Activated CD8-positive, alpha-beta memory T cell treated with anti-CD3 and anti-CD28 coated beads for 24 hours (primary cell): ENCODE results near the gene SMIM44.
"Not testable (repeated sequence)": the region's sequence is repeated elsewhere in the genome, so short reads cannot be mapped to it uniquely, and the experiment has no call there.

Experiments used
- DNase-seq: peaks from one replicate; pipeline ENCODE4 v3.0.0-alpha.2; 2020

SMIM44 gene

DNA sequence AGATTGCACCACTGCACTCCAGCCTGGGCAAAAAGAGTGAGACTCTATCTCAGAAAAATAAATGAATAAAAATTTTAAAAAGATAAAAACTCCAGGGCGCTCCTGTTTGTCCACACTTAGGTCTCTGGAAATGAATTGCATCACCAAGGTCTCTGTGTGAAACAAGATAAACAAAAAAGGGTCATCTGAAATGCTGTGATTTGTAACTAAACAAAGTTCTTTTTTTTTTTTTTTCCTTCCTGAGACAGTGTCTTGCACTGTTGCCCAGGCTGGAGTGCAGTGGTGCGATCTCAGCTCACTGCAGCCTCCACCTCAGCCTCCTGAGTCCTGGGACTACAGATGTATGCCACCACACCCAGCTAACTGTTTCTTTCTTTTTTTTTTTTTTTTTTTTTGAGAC lies 34.4 kb upstream of the SMIM44 start:
- no peak for DNase-seq

DNA sequence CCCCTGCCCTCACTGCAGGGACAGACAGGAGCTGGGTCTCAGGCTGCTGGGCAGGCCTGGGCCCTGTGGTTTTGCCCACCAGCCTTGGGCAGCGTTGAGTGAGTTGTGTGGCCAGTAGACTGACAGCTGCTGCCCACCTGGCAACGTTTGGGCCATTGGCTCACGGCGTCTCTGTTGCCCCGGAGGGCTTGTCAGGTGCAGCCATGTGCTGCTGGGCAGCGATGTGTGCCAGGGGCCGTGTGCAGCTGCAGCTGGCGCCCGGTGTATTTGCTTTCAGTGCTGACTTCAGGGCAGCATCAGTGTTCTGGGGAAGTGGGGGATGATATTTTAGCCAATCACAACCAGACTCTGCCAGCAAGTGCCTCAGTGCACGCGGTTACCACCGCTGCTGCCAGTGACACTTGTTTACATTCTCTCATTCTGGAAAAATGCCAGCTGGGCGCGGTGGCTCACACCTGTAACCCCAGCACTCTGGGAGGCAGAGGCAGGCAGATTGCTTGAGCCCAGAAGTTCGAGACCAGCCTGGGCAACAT lies 33.5 kb upstream of the SMIM44 start:
- no peak for DNase-seq

DNA sequence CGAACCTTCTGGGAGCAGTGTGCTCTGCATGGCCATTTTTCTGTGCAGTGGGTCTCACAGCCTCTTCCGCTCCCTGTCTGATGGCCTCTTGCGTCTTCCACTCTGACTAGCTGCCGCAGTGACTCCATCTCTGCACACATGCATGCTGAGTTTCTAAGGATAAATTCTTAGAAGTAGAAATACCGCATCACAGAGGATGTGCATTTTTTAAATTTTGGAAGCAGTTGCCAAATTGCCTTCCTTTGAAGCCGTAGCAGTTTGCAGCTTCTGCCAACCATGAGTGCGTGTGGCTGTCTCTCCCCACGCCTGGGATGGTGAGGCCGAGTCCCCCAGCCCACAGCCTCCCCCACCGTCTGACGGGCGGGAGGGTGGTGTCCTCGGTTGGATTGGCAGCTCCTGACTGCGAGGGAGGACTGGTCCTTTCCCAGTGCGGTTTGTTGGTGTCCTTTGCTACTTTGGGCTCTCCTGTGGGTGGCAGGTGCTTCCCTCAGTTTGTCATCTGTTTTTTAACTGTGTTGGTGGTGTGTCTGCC lies 32.7 kb upstream of the SMIM44 start:
- DNase-seq = no peak

DNA sequence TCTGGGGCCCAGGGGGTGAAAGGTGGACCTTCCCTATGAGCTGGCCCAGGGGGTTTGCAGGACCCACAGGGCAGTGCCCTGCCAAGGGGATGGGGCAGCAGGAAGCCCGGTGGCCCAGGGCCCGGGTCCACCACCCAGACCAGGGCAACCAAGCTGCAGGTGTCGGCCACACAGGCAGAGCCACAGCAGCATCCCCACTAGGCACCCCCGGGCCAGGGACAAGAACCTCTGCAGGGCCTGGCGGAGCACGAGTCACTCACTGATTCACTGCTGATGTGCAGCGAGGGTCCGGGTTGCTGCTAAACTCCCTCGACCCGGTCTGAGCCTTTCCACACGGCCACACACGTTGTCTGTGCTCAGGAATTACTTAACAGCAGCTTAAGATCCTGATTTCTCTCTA lies 31.7 kb upstream of the SMIM44 start:
- DNase-seq = no peak

DNA sequence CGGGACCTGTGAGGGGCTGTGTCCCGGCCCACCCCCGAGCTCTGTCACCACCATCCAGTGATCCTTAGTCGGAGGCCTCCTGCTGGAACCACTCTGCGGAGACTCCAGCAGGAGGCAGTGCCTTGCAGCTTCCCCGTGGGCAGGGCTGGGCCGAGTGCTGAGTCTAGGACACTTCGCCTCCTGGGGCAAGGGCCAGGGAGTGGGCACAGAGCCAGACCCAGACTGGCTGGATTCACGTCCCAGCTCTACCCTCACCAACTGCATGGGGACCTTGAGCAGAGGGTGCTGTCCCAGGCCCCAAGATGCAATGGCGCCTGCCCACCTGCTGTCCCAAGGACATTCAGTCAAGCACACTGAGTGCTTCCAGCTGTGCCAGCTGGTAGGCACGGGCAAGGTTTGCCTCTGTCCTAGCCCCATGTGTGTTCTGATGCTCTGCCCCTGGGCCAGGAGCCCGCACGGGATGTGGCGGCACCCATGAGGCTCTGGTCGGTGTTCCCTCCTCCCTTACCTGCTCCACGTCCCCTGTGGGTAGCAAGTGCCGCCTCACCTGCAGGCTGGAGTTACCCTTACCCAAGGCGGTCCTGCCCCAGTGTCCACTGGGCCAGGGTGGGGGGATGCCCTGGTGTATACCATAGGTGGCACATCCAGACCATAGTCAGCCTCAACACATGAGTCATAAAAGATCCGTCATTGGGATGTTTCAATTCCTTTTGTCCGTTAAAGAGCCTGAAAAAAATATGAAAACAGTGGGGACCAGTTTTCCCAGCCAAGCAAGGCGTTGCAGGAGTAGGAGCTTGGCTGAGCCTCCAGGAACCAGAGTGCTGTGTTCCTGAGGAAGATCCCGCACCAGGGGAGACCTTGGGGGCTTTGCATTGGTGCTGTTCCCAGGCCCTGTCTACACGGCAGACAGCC lies 30.2 kb upstream of the SMIM44 start:
- no peak for DNase-seq

DNA sequence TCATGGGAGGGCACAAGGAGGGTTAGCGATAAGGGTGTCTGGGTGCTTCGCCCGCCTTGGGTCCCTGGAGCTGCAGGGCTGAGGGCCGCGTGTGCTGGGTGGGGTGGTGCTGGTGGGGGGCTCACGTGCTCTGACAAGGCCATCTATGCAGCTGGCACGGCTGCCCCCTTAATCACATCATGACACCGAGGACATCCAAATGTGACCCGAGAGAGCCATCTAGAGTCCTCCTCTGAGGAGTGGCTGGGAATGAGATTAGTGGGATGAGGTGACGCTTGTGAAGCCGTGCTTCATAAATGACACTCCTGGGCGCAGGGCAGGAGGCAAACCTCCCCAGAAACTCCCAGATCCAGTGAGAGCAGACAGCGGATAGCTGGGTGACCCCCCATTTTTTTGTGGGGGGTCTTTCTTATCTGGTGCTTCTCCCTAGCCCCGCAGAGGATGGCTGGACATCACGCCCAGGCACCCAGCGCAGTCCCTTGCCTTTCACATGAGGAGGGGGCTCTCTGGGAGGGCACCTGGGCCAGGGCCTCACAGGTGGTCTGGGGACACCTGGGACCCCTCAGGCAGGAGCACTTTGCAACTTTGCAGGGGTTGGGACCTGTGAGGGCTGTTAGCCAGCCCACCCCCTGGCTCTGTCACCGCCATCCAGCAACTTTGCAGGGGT lies 29.5 kb upstream of the SMIM44 start:
- no peak for DNase-seq

DNA sequence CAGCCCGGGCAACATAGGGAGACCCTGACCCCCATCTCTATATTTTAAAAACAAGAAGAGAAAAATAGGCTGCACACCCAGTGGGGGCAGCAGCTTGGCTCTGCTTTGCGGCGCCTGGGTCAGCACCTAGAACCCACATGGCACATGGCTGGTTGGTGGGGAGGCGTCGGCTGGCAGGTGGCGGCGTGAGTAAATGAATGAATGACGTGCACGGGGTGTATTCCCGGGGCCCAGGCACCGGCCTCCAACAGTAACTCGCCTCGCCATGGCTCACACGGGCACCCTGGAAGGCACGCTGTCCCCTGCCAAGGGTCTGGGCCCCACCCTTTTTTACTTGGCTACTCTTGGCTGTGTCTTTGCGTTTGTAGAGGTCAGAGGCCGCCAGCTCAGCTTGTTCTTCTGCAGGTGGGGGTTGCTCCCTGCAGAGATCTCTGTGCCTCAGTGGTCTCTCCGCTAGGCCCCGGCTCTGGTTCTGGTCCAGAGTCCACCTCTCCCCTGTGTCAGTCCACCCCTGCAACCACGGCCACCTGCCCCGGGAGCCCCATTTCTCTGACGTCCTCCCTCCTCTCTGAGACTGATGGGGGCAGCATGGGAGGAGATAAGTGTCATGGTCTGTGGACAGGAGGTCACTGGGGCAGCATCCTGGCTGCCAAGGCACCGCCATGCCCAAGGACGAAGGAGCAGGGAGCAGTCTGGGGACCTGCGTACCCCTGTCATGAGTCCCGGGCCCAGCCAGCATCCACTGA lies 28.4 kb upstream of the SMIM44 start:
- no peak for DNase-seq

DNA sequence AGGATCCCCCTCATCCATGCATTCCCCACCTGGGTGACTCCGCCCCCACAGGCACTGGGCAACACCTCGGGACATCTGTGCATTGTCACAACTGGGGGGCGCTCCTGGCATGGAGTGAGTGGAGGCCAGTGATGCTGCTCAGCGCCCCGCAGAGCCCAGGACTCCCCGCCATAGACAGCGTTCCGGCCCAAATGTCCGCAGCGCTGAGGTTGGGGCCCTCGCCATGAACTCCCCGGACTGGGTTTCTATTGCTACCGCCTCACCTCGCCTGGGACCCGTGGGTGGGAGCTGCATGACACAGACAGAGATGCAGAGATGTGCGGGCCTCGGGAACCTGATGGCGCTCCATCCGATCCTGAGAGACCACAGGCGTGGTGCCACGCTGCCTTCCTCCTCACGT lies 27.5 kb upstream of the SMIM44 start:
- DNase-seq = no peak

DNA sequence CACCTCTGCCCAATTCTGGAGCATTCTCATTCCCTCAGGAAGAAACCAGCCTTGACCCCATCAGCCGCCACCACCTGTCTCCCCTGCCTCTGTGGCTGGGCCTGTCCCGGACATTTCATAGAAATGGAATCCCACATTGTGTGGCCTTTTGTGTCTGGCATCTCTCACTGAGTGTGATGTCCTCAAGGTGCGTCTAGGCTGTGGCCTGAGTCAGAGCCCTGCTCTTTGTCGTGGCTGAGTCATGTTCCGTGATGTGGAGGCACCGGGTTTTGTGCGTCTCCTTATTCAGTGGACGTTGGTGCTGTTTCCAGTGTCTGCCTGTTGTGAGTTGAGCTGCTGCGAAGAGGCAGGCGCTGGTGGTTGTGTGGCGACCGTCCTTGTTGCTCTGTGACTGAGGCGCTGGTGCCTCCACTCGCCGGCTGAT lies 26.3 kb upstream of the SMIM44 start:
- no peak for DNase-seq

DNA sequence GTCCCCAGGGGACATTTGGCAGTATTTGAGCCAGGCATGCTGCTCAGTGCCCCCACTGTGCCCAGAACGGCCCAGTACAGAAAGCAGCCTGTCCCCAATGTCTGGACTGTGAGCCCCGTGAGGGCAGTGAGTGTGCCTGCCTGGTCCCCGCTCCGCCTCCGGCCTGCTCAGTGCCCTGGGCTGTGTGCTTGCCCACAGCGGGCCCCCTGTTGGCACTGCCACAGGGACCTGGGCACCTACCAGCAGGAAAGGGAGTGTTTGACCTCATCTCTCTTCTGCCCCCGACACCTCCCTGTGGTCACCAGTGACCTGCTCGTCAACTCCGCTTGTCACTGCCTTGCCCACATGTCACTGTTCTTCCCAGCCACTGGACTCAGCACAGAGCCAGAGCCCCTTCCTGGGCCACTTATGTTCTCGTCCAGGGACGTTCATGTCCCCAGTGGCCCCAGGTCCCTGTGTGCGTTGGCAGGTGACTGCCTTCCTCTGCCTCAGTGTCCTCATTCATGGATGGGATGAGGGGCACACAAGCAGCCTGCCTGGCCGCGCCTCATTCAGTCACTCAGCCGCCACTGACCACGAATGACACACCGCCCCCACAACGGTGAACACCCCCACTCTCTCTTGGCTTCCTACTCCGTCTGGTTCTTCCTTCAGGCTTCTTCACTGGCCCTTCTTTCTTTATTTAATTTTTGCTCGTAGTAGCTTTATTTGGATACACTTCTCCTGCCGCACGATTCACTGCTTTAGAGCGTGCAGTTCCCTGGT lies 25.7 kb upstream of the SMIM44 start:
- DNase-seq = no peak

DNA sequence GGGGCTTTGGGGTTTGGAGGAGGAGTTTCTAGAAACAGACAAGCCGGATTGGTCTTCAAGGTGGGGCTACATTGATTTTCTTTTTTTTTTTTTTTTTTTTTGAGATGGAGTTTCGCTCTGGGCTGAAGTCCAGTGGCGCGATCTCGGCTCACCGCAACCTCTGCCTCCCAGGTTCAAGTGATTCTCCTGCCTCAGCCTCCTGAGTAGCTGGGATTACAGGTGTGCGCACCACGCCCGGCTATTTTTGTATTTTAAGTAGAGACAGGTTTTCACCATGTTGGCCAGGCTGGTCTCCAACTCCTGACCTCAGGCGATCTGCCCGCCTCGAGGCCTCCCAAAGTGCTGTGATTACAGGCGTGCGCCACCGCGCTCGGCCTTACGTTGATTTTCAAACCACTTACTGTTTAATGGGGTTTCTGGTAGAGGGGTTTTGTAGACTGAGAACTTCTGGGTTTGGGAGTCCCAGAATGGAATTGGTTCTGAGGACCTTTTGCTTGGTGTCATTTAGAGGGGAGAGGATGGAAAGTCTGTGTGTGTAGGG lies 24.9 kb upstream of the SMIM44 start:
- not testable (repeated sequence) for DNase-seq

DNA sequence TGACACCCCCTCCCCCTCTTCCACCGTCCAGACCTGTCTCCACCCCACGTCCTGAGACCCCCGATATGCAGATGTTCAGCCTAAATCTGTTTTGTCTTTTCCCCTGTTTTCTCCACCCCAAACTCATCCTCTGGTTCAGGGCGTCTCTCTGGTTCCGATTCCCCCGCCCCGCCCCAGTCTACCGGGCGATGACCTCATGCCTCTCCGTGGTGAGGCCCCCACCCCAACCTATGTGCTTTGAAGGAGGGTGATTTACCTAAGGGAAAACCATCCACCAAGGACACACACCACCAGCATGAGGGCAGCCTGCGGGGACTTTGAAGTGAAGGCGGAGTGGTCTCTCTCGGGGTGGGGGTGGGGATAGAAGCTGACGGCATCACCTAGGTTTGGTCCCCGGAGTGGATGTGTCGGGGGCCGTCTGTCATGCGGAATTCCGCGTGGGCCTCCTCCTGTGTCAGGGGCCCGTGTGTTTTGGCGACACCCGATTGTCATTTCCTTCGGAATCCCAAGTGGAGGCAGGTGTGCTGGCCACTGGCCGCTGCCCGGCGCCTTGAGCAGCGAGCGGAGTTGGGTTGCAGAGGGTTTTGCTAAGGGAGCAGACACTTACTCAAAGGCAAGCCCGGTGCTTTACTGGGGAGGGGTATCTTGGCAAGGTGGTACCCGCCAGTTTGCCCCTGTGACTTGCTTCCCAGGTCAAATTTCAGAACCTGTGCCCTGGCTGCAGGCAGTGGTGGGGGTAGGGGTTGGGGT lies 24.3 kb upstream of the SMIM44 start:
- DNase-seq = peak; percentile 64

DNA sequence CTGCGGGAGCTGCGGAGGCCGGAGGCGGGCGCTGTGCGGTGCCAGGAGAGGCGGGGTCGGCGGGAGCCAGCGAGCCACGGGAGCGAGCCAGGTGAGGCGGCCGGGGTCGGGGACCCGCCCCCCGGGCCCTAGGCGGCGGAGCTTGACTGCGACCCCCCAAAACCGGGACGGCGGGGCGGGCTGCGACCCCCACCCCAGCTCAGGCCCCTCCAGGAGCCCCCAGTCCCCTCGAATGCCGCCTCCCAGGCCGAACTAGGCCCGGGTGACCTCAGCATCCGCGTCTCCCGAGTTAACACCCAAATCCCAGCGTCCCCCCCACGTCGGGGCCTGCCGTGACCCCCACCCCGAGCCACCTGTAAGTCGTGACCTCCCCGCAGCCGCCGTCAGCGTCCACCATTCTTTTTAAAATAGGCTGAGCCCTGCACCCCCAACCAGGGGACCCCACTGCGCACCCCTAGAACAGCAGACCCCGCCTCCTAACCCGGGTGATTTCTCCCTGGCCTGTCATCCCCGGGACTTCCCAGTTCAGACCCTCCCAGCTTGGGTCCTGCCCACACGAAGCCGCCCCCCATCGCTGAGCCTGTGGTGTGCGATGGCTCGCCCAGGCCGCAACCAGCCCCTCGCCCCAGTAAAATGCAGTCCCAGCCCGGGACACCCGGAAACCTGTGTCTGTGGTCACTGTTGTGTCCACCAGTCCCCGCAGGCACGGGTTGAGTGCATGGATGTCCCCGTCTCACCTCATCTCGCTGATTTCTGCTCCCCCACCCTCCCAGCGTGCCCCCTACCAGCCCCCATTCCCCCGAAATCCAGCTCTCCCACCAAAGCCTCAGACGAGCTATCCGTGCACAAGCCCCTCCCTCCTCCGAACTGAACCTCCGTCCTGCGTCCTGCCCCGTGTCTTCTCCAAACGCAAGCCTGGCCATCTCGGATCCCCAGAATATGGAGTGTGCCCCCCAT lies 23.4 kb upstream of the SMIM44 start:
- peak; percentile 65 for DNase-seq

DNA sequence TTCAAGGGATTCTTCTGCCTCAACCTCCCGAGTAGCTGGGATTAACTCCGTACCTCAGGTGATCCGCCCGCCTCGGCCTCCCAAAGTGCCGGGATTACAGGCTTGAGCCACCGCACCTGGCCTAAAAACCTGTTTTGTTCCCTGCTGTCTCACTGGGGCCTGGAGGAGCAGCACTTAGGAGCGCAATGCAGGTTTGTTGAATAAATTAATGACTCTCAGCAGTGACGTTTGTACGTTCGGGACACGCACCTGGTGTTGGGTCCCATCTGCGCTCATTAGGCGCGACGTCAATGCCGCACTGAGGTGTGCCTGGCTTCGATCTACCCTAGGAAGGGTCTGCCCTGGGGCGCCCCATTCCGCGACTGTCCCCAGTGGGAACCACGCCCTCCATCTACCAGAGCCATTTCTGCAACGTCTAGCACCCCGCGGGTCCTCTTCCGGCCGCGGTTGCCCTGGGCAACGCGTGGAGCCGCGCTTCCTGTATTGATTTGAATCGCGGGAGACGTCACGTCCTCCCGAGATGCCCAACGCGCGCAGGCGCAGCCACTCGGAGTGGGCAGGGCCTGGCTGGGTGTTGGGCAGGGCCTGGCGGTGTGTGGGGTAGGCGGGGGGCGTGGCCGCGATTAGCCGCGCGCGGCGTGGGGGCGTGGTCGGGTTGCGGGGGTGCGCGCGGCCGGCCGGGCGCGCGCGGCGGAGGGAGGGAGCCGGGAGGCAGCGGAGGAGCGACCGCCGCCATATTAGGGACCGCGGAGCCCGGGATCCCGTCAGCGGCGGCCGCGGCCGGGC lies 22.6 kb upstream of the SMIM44 start, which contains the start of gene FZR1:
FZR1 (plus strand) TSS at position 714 of the 786 bp plus-strand sequence. CDS start 16,679 bp downstream, outside the sequence.
- DNase-seq = peak; percentile 99

DNA sequence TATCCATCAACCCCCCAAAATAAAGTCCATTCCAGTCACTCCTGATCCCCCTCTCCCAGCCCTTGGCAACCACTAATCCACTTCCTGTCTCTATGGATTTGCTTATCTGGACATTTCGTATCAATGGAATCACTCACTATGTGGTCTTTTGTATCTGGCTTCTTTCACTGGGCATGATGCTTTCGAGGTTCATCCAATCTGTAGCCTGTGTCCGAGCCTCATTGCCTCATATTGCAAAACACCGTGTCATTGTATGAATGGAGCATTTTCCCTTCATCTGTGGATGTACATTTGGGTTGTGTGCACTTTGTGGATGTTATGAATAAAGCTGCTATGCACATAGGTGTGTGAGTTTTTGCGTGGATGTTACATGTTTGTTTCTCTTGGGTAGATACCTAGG lies 21.5 kb upstream of the SMIM44 start:
- no peak for DNase-seq

DNA sequence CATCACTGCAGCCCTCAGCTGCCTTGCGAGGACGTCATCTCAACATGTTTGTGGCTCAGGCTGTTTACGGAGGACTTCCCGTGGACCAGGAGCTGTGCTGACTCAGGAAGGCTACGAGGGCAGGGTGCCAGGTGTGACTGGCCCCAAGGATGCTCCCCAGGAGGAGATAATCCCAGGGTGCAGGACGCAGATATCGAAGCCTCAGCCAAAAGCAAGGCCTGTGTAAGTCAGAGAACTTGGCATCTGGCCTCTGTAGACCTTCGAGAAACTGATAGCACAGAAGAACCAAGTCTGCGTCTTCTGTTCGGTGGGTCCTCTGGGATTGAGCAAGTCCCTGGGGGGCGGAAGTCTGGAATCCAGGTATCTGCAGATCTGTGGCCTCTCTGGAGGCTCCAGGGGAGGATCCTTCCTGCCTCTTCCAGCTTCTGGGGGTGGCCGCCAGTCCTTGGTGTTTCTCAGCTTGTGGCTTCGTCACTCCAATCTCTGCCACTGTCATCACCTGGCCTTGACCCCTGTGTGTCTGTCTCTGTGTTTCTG lies 19.9 kb upstream of the SMIM44 start:
- DNase-seq = no peak

DNA sequence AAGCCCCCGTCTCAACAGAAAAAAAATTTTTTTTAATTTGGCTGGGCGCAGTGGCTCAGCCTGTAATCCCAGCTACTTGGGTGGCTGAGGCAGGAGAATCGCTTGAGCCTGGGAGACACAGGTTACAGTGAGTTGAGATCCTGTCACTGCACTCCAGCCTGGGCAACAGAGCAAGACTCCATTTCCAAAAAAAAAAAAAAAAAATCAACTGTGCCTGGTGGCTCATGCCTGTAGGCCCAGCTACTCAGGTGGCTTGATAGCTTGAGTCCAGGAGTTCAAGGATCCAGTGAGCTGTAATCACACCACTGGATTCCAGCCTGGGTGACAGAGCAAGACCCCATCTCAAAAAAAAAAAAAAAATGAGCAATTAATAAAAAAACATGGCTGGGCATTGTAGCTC lies 18.5 kb upstream of the SMIM44 start:
- no peak for DNase-seq

DNA sequence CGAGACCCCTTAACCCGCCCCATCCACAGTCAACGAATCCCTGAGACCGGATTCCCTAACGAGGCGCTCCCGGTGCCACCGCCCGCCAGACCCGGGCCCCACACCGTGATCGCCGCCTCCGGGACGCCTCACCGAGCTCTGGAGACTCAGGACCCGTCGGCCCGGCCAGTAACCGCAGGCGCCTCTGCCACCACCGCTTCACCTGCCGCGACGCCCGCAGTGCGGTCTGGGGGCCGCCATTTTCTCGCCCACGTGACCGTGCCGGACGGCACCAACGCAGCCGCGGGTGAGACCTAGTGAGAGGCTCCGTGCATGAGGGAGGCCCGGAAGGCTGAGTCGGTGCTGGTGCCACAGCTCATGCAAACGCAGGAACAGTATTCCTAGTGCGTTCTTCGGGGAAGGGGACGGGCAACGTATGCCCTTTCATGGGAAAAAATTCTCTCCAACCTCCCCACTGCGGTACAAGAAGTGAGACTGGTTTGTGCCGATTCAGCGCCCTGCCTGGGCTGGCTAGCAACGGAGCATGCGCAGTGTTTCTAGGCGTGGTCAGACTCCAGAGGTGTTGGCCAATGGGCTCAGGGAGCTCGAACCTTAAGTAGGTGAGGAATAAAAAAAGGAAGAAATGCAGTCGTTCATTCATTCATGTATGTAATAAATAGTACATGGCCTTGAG lies 17.3 kb upstream of the SMIM44 start, which contains the start of gene DOHH:
DOHH (minus strand) TSS at position 246 of the 673 bp plus-strand sequence. CDS start 3,860 bp downstream, outside the sequence.
- DNase-seq = peak; percentile 98
